Activated CD4-positive, alpha-beta T cell treated with anti-CD3 and anti-CD28 coated beads for 36 hours (primary cell): Measurements from ENCODE around the gene NPAS3. TPM values are rescaled to one million over a fixed set of nuclear protein-coding genes. Genes with fewer than 3 reads are reported as not detected.

ENCODE experiments used
- ATAC-seq: fragments of 200-7000 bp; cut with Tn5 transposase; one replicate; pipeline ENCODE4 v1.10.0; 2021; ENCODE audit warnings: mild to moderate bottlenecking, moderate library complexity
- CTCF ChIA-PET: fragments of 350-600 bp; sonication (Branson Sonifier 250); formaldehyde crosslinking; loops from one replicate; lab custom pipeline; 2021; ENCODE audit warnings: antibody characterized with exemption; lab: Charles Lee
- POLR2A ChIA-PET: fragments of 350-600 bp; sonication (Branson Sonifier 250); formaldehyde crosslinking; loops from one replicate; lab custom pipeline; 2021; ENCODE audit warnings: antibody characterized with exemption, inconsistent platforms; lab: Charles Lee
- DNase-seq: peaks from one replicate; pipeline ENCODE4 v3.0.0-alpha.2; 2020
- H3K27ac Mint-ChIP-seq: one replicate; pipeline ENCODE4 v1.8.0; 2021; ENCODE audit warnings: mixed read lengths
- H3K27me3 Mint-ChIP-seq: one replicate; pipeline ENCODE4 v1.8.0; 2021; ENCODE audit warnings: mixed read lengths
- H3K36me3 Mint-ChIP-seq: one replicate; pipeline ENCODE4 v1.8.0; 2021; ENCODE audit warnings: low read depth, mixed read lengths
- H3K4me1 Mint-ChIP-seq: one replicate; pipeline ENCODE4 v1.8.0; 2021; ENCODE audit warnings: mixed read lengths
- H3K4me3 Mint-ChIP-seq: one replicate; pipeline ENCODE4 v1.8.0; 2021; ENCODE audit warnings: mild to moderate bottlenecking, moderate library complexity, mixed read lengths
- H3K9me3 Mint-ChIP-seq: one replicate; pipeline ENCODE4 v1.8.0; 2021; ENCODE audit warnings: low read depth, mixed read lengths
- intact Hi-C, 2 experiments: fragments of 100-400 bp; cut with DNase I in 1 of 2; cut with micrococcal nuclease in 1 of 2; formaldehyde crosslinking; loops; one replicate each; pipeline versions ENCODE4 v1.14.2 to v1.15.1; 2022 to 2024; cut with DNase I, micrococcal nuclease
- total RNA-seq, 2 experiments: library from RNA; stranded (reverse); gene quantifications; one replicate each; pipeline ENCODE4 v1.2.3, GENCODE V29; 2021

Gene NPAS3
- total RNA-seq, 2 experiments from 2014 or later = not detected

DNA sequence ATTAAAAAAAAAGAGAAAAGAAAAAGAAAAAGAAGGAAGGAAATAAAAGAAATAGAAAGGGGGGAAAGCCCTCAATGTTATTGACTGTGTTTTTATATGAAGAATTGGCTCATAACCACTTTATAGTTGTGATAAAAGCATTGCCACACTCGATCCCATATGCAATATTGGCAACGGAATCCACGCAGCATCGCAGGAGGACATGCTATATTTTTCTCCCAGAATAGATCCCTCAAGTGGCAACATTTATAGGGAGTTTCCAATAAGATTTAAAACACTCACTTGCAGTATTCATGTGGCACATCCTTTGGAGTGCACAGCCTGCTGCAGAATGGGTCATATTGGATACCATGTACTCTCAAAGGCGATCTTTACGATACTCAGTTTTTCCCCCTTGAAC, 788.9 kb downstream of the NPAS3 start:
- no peak for DNase-seq
- POLR2A ChIA-PET = no interaction called here
- Mint-ChIP-seq H3K4me3 (no peak overlapping the region), H3K27me3 (peaks cover 7% of the 10 kb centered on the region), H3K36me3 (no peaks in the 10 kb centered on the region), H3K9me3 (no peaks in the 10 kb centered on the region), H3K4me1 (no peaks in the 10 kb centered on the region), H3K27ac (no peak overlapping the region)
- no peak for ATAC-seq
- CTCF ChIA-PET = interaction anchor here (1.4 kb wide), 1 partner anchor 65 kb away, joined by 3 read pairs; no protein-coding TSS in a partner anchor
- intact Hi-C loops = no loop called here

DNA sequence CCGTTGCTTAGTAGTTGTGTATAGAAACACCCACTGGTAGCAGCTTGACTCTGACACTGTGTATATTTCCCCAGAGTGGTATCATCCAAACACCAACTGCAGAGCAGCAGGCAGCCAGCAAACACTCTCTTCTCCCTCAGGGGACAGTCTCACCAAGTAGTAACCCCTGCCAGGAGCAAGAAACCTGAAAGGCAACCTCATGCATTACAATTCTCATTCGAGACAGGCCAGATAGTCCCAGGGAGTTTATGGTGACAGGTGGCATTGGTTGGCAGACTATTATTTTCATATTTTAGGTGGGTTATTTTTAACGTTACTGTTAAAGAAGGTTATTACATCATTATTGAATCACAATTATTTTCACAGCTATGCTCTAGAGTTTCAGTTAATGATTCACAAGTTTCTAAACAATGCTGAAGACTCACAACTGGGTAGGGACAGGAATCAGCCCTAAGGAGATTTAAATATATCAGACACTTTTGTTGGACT, 789.4 kb downstream of the NPAS3 start:
- no peaks in the 10 kb centered on the region for H3K36me3 Mint-ChIP-seq
- ChIA-PET CTCF (no interaction called here), POLR2A (no interaction called here)
- no peaks in the 10 kb centered on the region for H3K4me1 Mint-ChIP-seq
- intact Hi-C loops = no loop called here
- H3K9me3 Mint-ChIP-seq = no peaks in the 10 kb centered on the region
- peaks cover 5% of the 10 kb centered on the region for H3K27me3 Mint-ChIP-seq
- DNase-seq = no peak
- no peak for ATAC-seq
- H3K27ac Mint-ChIP-seq = no peak overlapping the region
- no peak overlapping the region for H3K4me3 Mint-ChIP-seq

DNA sequence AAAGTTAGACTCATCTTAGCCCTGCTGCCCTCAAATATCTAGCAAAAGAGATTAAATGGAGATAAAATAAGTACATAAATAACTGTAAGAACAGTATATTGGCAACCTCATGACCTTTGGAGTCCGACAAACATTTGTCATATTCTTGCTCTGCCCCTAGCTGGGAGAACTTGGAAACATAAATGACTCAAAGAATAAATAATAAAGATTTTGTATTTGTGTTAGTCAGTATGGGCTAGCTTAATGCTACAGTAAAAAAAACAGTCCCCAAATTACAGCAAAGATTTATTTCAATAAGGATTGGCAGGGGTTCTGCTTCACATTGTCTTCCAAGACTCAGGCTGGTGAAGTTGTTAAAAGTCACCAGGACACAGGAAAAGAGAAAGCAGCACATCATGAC, 791.5 kb downstream of the NPAS3 start:
- POLR2A ChIA-PET = interaction anchor here (0.6 kb wide), 1 partner anchor 146 kb away, joined by 3 read pairs; no protein-coding TSS in a partner anchor
- peaks cover 9% of the 10 kb centered on the region for H3K4me1 Mint-ChIP-seq
- no peak for ATAC-seq
- intact Hi-C loops = no loop called here
- no peaks in the 10 kb centered on the region for H3K36me3 Mint-ChIP-seq
- H3K27ac Mint-ChIP-seq = no peak overlapping the region
- peaks cover 4% of the 10 kb centered on the region for H3K27me3 Mint-ChIP-seq
- H3K9me3 Mint-ChIP-seq = no peaks in the 10 kb centered on the region
- CTCF ChIA-PET = no interaction called here
- DNase-seq = no peak
- H3K4me3 Mint-ChIP-seq = no peak overlapping the region

DNA sequence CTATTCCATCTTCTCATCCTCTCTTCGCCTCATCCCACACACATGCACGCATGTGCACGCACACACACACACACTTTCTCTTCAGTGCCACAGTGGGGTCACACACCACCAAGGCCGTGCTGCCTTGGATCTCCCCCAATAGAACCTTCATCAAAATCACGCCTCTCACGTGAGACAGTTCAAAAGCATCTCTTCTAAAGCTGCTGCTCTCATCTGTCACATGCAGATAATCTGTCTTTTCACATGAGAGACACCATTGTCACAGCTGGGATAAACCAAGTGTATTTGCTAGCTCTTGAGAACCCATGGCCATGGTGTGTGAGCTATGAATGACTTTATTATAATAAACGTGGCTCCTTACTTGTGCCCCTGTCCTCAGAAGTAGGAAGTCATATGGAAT, 793.5 kb downstream of the NPAS3 start:
- no peak for ATAC-seq
- POLR2A ChIA-PET = no interaction called here

DNA sequence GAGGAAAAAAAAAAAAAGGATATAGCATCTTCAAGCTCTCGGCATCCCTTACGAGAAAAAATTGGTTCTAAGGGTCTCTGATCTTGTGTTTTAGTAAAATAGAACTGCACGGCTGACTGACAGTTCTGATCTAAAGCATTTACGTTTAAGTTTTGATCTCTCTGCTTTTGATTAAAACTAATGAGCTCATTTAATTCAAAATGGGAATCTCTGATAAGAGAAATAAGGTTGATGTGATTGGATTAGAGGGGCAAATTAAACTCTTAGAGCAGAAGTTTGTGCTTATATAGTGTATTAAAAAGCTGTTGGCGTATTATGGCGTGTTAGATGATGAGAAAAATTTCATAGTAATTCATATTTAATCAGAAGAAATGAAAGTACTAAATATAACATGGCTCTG, 794.6 kb downstream of the NPAS3 start:
- H3K27ac Mint-ChIP-seq = no peak overlapping the region
- ATAC-seq (no peak), DNase-seq (no peak)
- no peak overlapping the region for H3K4me3 Mint-ChIP-seq
- H3K36me3 Mint-ChIP-seq = no peaks in the 10 kb centered on the region
- intact Hi-C loops = no loop called here
- no peaks in the 10 kb centered on the region for H3K9me3 Mint-ChIP-seq
- peaks cover 9% of the 10 kb centered on the region for H3K4me1 Mint-ChIP-seq
- peaks cover 5% of the 10 kb centered on the region for H3K27me3 Mint-ChIP-seq
- POLR2A ChIA-PET = interaction anchor here (0.7 kb wide), 1 partner anchor 1672 kb away, joined by 4 read pairs; no protein-coding TSS in a partner anchor
- CTCF ChIA-PET = interaction anchor here (0.8 kb wide), 1 partner anchor 14 kb away, joined by 3 read pairs; no protein-coding TSS in a partner anchor

More for the DNA sequence above, 793.5 kb downstream of the NPAS3 start:
- H3K9me3 Mint-ChIP-seq = no peaks in the 10 kb centered on the region
- H3K27ac Mint-ChIP-seq = no peak overlapping the region
- intact Hi-C loops = no loop called here
- no peak overlapping the region for H3K4me3 Mint-ChIP-seq
- peaks cover 9% of the 10 kb centered on the region for H3K4me1 Mint-ChIP-seq
- peaks cover 4% of the 10 kb centered on the region for H3K27me3 Mint-ChIP-seq
- no peak for DNase-seq
- no peaks in the 10 kb centered on the region for H3K36me3 Mint-ChIP-seq
- CTCF ChIA-PET = no interaction called here

DNA sequence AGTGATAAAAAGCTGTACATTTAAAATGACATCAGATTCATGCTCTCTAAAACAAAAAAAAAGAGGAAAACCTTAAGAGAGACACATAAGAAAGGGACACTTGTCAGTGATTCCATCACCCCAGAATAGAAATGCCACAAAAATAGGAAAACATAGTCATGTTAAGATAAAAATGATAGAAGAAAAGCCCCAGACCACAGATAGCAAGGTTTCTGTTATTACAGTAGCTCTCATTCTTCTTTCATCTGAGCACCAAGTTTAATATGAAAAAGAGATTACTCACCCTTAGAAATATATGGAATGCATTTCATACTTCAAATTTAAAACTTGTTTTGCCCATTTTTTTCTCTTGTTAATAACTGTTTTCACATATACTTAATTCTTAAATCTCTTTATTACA, 795.0 kb downstream of the NPAS3 start:
- no peak overlapping the region for H3K4me3 Mint-ChIP-seq
- H3K4me1 Mint-ChIP-seq = peaks cover 9% of the 10 kb centered on the region
- POLR2A ChIA-PET = interaction anchor here (0.7 kb wide), 1 partner anchor 1671 kb away, joined by 4 read pairs; no protein-coding TSS in a partner anchor
- DNase-seq = no peak
- CTCF ChIA-PET = no interaction called here
- intact Hi-C loops = no loop called here
- no peak for ATAC-seq
- H3K27ac Mint-ChIP-seq = no peak overlapping the region
- H3K27me3 Mint-ChIP-seq = peaks cover 9% of the 10 kb centered on the region
- no peaks in the 10 kb centered on the region for H3K9me3 Mint-ChIP-seq
- no peaks in the 10 kb centered on the region for H3K36me3 Mint-ChIP-seq

DNA sequence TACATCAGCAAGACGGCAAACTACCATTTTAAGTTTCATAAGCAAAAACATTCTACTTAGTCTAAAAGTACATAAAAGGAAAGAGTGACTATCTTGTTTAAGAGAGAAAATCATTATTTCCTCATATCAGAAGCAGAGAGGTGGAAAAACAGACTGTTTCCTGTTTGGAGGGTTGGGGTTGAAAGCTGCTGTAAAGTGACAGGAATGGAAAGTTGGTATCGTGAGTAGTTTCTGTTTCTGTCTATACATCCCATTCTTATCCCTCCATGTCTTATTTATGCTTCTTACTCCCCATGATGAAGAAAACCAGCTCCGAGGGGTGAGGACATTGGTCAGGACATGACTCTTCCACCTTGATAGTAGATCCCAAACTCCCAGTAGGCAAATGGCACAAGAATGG, 795.7 kb downstream of the NPAS3 start:
- Mint-ChIP-seq H3K4me3 (no peak overlapping the region), H3K4me1 (peaks cover 9% of the 10 kb centered on the region), H3K36me3 (no peaks in the 10 kb centered on the region), H3K9me3 (no peaks in the 10 kb centered on the region), H3K27me3 (peaks cover 11% of the 10 kb centered on the region), H3K27ac (no peak overlapping the region)
- intact Hi-C loops = no loop called here
- ATAC-seq (peak; percentile 71), DNase-seq (no peak)
- CTCF ChIA-PET = no interaction called here
- POLR2A ChIA-PET = no interaction called here

DNA sequence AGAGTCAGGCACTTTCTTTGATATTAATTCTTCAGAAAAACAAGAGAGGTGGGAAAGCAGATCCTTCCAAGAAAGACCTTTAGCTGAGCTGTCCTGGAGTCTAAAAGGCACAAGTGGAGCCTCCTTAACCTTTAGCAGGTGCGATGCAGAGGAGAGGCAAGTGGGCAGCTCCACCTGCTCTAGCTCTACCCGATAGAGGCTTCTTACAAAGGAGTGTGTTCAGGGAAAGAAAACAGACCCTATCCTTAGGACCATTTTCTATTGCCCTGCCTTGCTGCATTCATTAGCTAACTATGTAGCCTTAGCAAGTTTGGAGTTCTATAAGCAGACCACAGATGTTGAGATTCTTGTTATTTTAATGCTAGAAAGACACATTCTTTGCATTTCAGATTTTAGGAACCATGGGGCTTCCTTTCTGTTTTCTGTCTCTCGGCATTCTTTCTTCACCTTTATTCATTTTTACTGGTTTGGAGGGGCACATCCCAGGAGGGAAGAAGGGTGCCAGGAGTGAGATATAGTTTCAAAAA, 797.7 kb downstream of the NPAS3 start:
- POLR2A ChIA-PET = no interaction called here

DNA sequence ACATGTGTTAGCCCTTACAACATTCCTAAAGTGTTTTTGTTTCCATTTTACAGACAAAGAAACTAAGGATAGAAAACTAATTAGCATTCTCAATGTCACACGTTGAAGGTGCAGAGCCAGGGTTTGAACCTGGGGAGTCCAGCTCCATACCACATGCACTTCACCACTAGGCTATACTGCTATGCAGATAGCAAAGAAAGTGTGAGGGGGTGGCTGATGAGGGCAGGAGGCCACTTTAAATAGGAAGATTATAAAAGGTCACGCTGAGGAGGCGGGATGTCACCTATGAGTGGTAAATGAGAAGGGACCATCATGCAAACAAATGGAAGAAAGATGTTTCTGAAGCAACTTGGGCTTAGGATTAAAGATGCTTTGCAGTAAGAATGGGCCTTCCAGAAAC, 798.3 kb downstream of the NPAS3 start:
- intact Hi-C loops = no loop called here
- no peaks in the 10 kb centered on the region for H3K9me3 Mint-ChIP-seq
- no peak overlapping the region for H3K27ac Mint-ChIP-seq
- H3K4me1 Mint-ChIP-seq = peaks cover 9% of the 10 kb centered on the region
- ChIA-PET POLR2A (no interaction called here), CTCF (no interaction called here)
- H3K27me3 Mint-ChIP-seq = peaks cover 9% of the 10 kb centered on the region
- H3K36me3 Mint-ChIP-seq = no peaks in the 10 kb centered on the region
- H3K4me3 Mint-ChIP-seq = no peak overlapping the region
- no peak for ATAC-seq
- DNase-seq = no peak

More for the DNA sequence above, 797.7 kb downstream of the NPAS3 start:
- intact Hi-C loops = no loop called here
- Mint-ChIP-seq H3K4me1 (peaks cover 9% of the 10 kb centered on the region), H3K27ac (no peak overlapping the region), H3K9me3 (no peaks in the 10 kb centered on the region), H3K27me3 (peaks cover 11% of the 10 kb centered on the region), H3K4me3 (no peak overlapping the region), H3K36me3 (no peaks in the 10 kb centered on the region)
- CTCF ChIA-PET = no interaction called here
- DNase-seq (no peak), ATAC-seq (no peak)

DNA sequence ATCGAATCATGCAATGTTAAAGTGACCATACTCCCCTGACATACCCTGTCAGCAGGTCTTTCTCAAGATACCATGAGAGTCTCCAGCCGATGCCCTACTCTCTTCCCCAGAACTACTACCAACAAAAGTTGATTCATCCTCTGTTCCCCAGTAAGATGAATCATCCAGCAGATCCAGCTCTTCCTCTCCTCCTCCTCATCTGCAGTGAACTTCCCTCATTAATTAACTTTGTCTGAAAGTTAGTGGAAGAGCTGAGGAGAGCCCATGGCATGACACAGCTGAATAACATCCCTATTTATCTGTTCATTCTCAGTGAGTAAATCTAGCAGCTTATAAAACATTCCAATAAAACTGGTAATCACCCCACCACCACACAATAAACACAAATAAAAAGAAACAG, 798.8 kb downstream of the NPAS3 start:
- POLR2A ChIA-PET = no interaction called here
- H3K9me3 Mint-ChIP-seq = no peaks in the 10 kb centered on the region

DNA sequence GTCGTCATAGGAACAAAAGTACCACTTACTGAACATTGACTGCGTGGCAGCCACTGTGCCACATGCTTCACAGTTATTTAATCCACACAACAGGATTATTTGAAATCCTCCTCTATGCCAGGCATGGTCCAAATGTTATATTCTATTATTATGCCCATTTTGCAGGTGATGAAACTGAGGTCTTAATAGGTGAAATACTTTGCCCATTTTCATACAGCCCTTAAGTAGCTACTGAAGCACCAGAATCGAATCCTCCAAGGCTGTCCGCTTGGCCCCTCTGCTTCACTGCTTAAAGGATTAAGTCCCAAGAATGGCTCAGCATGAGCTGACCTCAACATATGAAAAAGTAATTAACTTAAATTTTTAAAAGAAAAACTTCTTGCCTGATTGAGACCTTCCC, 799.4 kb downstream of the NPAS3 start:
- peaks cover 9% of the 10 kb centered on the region for H3K4me1 Mint-ChIP-seq
- no peak for DNase-seq
- H3K27ac Mint-ChIP-seq = no peak overlapping the region
- no peak for ATAC-seq
- POLR2A ChIA-PET = no interaction called here
- H3K4me3 Mint-ChIP-seq = no peak overlapping the region
- no peaks in the 10 kb centered on the region for H3K36me3 Mint-ChIP-seq
- peaks cover 7% of the 10 kb centered on the region for H3K27me3 Mint-ChIP-seq
- no peaks in the 10 kb centered on the region for H3K9me3 Mint-ChIP-seq
- CTCF ChIA-PET = interaction anchor here (0.6 kb wide), 1 partner anchor 1568 kb away, joined by 5 read pairs; no protein-coding TSS in a partner anchor
- intact Hi-C loops = no loop called here

More for the DNA sequence above, 798.8 kb downstream of the NPAS3 start:
- Mint-ChIP-seq H3K27ac (no peak overlapping the region), H3K4me1 (peaks cover 9% of the 10 kb centered on the region), H3K36me3 (no peaks in the 10 kb centered on the region), H3K27me3 (peaks cover 7% of the 10 kb centered on the region), H3K4me3 (no peak overlapping the region)
- DNase-seq = no peak
- intact Hi-C loops = no loop called here
- ATAC-seq = no peak
- CTCF ChIA-PET = no interaction called here

DNA sequence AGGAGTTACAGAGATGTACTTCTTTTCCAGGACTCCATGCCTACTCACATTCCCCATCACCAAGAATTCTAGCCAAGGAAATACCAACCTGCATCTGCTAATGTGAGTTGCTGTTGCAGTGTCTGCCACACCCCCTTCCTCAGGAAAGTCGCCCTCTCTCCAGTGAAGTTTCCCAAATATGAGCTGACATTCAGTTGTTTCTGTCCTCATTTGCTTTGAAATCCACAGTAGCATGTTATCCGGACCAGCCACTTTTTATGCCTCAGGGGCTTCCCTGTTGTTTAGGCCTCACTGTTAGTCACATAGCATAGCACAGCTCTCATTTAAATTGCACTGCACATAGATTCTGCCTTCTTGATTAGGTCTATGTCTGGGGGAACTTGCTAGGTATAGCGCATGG, 799.8 kb downstream of the NPAS3 start:
- Mint-ChIP-seq H3K27me3 (peaks cover 7% of the 10 kb centered on the region), H3K27ac (no peak overlapping the region), H3K36me3 (no peaks in the 10 kb centered on the region), H3K4me3 (no peak overlapping the region), H3K9me3 (no peaks in the 10 kb centered on the region), H3K4me1 (peaks cover 8% of the 10 kb centered on the region)
- ChIA-PET POLR2A (no interaction called here), CTCF (interaction anchor here (0.6 kb wide), 1 partner anchor 1568 kb away, joined by 5 read pairs; no protein-coding TSS in a partner anchor)
- ATAC-seq = no peak
- DNase-seq = no peak
- intact Hi-C loops = no loop called here
